Fibroblast of the conjunctiva (primary cell): Measurements from ENCODE around the gene TPK1.
"Not testable (repeated sequence)": the region's sequence is repeated elsewhere in the genome, so short reads cannot be mapped to it uniquely, and the experiment has no call there.

Source experiments
- DNase-seq: peaks from one replicate; pipeline ENCODE4 v3.0.0-alpha.2; 2010; ENCODE audit warnings: low read depth

TPK1 gene

GRCh38 chr7:144474800-144475615 lies 360.8 kb downstream of the TPK1 start:
- no peak for DNase-seq

GRCh38 chr7:144474363-144474762 lies 361.5 kb downstream of the TPK1 start:
- DNase-seq, result no peak

GRCh38 chr7:144473908-144474307 lies 361.9 kb downstream of the TPK1 start:
- no peak for DNase-seq

- no peak for DNase-seq
Observed at GRCh38 chr7:144470078-144470477, 365.8 kb downstream of the TPK1 start.

- peak; percentile 6 for DNase-seq
Observed at GRCh38 chr7:144468990-144469732, 366.7 kb downstream of the TPK1 start.

GRCh38 chr7:144459635-144460034 lies 376.2 kb downstream of the TPK1 start:
- DNase-seq, result no peak

- DNase-seq, result no peak
Observed at GRCh38 chr7:144455040-144455404, 380.8 kb downstream of the TPK1 start.

- DNase-seq, result no peak
Observed at GRCh38 chr7:144454256-144455039, 381.4 kb downstream of the TPK1 start.

GRCh38 chr7:144452064-144452463 lies 383.8 kb downstream of the TPK1 start:
- no peak for DNase-seq

- DNase-seq, result no peak
Observed at GRCh38 chr7:144445590-144445989, 390.3 kb downstream of the TPK1 start.

GRCh38 chr7:144439717-144440205 lies 396.1 kb downstream of the TPK1 start:
- DNase-seq, result no peak

- no peak for DNase-seq
Observed at GRCh38 chr7:144438759-144439158, 397.1 kb downstream of the TPK1 start.

GRCh38 chr7:144437370-144438191 lies 398.3 kb downstream of the TPK1 start:
- DNase-seq, result peak; percentile 54

GRCh38 chr7:144436500-144436899 lies 399.4 kb downstream of the TPK1 start:
- no peak for DNase-seq

GRCh38 chr7:144428431-144428830 lies 407.4 kb downstream of the TPK1 start:
- no peak for DNase-seq

GRCh38 chr7:144427539-144427938 lies 408.3 kb downstream of the TPK1 start:
- DNase-seq, result not testable (repeated sequence)

GRCh38 chr7:144418931-144419330 lies 416.9 kb downstream of the TPK1 start:
- not testable (repeated sequence) for DNase-seq

- DNase-seq, result no peak
Observed at GRCh38 chr7:144416341-144416740, 419.5 kb downstream of the TPK1 start.

- no peak for DNase-seq
Observed at GRCh38 chr7:144415858-144416257, 420.0 kb downstream of the TPK1 start.

GRCh38 chr7:144414815-144415214 lies 421.0 kb downstream of the TPK1 start:
- no peak for DNase-seq

GRCh38 chr7:144410441-144410840 lies 425.4 kb downstream of the TPK1 start:
- no peak for DNase-seq

- DNase-seq, result peak; percentile 16
Observed at GRCh38 chr7:144408121-144408520, 427.7 kb downstream of the TPK1 start.
